HepG2 (cell line): ENCODE data around the gene ANKEF1. TPM values are rescaled to one million over a fixed set of nuclear protein-coding genes. Genes with fewer than 3 reads are reported as not detected.

Experiments used
- AGO2 ChIP-seq: fragments of 200-400 bp; formaldehyde crosslinking; optimal IDR thresholded peaks from 2 replicates; pipeline ENCODE3; 2017; ENCODE audit warnings: mild to moderate bottlenecking, low read depth, low read length, moderate library complexity
- ATF6 ChIP-seq: sonication (generic); formaldehyde crosslinking; conservative IDR thresholded peaks from 2 replicates; pipeline ENCODE4 v1.4.0; 2020; ENCODE audit warnings: missing genetic modification reagents
- E2F5 ChIP-seq: sonication (generic); formaldehyde crosslinking; conservative IDR thresholded peaks from 2 replicates; pipeline ENCODE4 v1.4.0; 2020; ENCODE audit warnings: missing genetic modification reagents
- MLLT10 ChIP-seq: sonication (generic); formaldehyde crosslinking; IDR thresholded peaks from 2 replicates; pipeline ENCODE4 v1.4.0; 2020; ENCODE audit warnings: missing genetic modification reagents
- MYNN ChIP-seq: sonication (generic); formaldehyde crosslinking; IDR thresholded peaks from 2 replicates; pipeline ENCODE4 v1.4.0; 2020; ENCODE audit warnings: mild to moderate bottlenecking, low read depth, missing genetic modification reagents
- NFYC ChIP-seq: IDR thresholded peaks from 2 replicates; pipeline ENCODE4 v1.6.1; 2016; ENCODE audit warnings: missing genetic modification reagents, missing compliant biosample characterization
- PRDM10 ChIP-seq: sonication (generic); formaldehyde crosslinking; IDR thresholded peaks from 2 replicates; pipeline ENCODE4 v1.4.0; 2020; ENCODE audit warnings: low read depth, missing genetic modification reagents
- PRDM4 ChIP-seq: sonication (generic); formaldehyde crosslinking; IDR thresholded peaks from 2 replicates; pipeline ENCODE4 v1.9.0; 2021; ENCODE audit warnings: missing genetic modification reagents, borderline replicate concordance
- TAF1 ChIP-seq: sonication (generic); formaldehyde crosslinking; IDR thresholded peaks from 2 replicates; pipeline ENCODE4 v1.4.0; 2020; ENCODE audit warnings: missing genetic modification reagents
- ZNF317 ChIP-seq: sonication (generic); formaldehyde crosslinking; IDR thresholded peaks from 2 replicates; pipeline ENCODE4 v1.5.0; 2020; ENCODE audit warnings: mild to moderate bottlenecking, missing genetic modification reagents
- ZNF446 ChIP-seq: sonication (generic); formaldehyde crosslinking; IDR thresholded peaks from 2 replicates; pipeline ENCODE4 v1.5.0; 2020; ENCODE audit warnings: mild to moderate bottlenecking, missing genetic modification reagents
- ZNF652 ChIP-seq: IDR thresholded peaks from 2 replicates; pipeline ENCODE4 v1.6.1; 2016; ENCODE audit warnings: low read depth, borderline replicate concordance
- polyA plus RNA-seq, 8 experiments: library from polyadenylated mRNA; depleted of rRNA in 3 of 8; stranded (reverse) in 7 of 8; unstranded in 1 of 8; fragments of >200 nt; fragmentation: Illumina TruSeq in 4 of 8; extraction: Trizol in 4 of 8; gene quantifications; 2 replicates each; pipeline versions ENCODE4 v1.2.1 to v1.2.3, GENCODE V29; 2011 to 2016; ENCODE audit warnings: low read depth in 4 of 8, missing spikeins in 1 of 8, mixed read lengths in 1 of 8; ENCODE audit not compliant: insufficient read depth in 1 of 8
- total RNA-seq, 5 experiments: library from RNA; depleted of rRNA; stranded (reverse); fragments of >200 nt; fragmentation: Illumina TruSeq; extraction: Trizol; gene quantifications; 2 replicates each; pipeline ENCODE4 v1.2.3, GENCODE V29; 2016; ENCODE audit warnings: low read depth in 1 of 5
- TF ChIP-seq, protein P1 (sequence below): sonication (generic); formaldehyde crosslinking; conservative IDR thresholded peaks from 2 replicates; pipeline ENCODE4 v1.8.0; 2022; ENCODE audit warnings: low read depth, missing genetic modification reagents
- TF ChIP-seq, protein P2 (sequence below): IDR thresholded peaks from 2 replicates; pipeline ENCODE4 v1.6.1; 2016

The ANKEF1 gene
- total and polyA plus RNA-seq, 2 of the 13 experiments (the other 11 are each of a cell fraction or from before 2014, with no cell fraction given): 3.1 to 8.6 TPM

DNA sequence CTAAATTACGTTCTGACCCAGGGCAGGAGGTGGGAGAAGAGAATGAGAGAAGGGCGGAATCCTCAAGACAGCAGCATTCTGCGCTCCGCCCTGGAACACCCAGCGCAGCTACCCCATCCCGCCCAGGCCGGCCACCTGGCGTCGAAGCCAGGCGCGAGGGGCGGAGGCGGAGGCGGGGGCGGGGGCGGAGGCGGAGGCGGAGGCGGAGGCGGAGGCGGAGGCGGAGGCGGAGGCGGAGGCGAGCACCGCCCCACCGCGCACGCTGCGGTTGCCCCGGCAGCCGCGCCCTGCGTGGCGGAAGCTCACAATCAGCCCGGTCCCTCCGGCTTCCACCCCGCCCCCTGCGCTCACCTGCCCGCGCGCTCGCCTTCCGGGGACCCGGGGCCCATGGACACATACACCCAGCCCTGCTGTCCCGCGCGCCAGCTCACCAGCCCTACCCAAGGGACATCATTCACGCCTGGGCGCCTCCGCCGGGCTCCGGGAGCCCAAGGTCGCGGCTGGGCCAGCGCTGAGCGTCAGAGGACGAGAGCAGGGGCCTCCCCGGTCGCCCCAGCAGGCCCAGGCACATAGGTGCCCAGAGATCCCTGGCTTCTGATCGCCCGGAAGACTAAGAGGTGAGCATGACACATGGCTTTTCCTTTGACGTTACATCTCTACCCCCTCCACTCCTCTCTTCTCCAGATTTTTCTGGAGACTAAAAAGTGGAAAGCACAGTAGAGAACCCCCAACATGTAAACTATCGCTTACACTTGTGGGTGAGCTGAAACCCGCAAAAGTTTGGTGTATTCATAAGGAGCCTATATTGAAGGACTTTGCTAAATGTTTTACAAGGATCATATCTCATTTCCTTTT is at the start of gene ANKEF1 (continued):
- TF ChIP-seq, protein P1, sequence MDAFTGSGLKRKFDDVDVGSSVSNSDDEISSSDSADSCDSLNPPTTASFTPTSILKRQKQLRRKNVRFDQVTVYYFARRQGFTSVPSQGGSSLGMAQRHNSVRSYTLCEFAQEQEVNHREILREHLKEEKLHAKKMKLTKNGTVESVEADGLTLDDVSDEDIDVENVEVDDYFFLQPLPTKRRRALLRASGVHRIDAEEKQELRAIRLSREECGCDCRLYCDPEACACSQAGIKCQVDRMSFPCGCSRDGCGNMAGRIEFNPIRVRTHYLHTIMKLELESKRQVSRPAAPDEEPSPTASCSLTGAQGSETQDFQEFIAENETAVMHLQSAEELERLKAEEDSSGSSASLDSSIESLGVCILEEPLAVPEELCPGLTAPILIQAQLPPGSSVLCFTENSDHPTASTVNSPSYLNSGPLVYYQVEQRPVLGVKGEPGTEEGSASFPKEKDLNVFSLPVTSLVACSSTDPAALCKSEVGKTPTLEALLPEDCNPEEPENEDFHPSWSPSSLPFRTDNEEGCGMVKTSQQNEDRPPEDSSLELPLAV (CRISPR knock-in tag): peak; percentile 28; the same call in 1 of the 2 replicates
- TF ChIP-seq TAF1 (CRISPR knock-in tag): peak; percentile 90
- TF ChIP-seq AGO2: no peak
- TF ChIP-seq ATF6 (CRISPR knock-in tag): no peak
- no peak for TF ChIP-seq ZNF652 (CRISPR knock-in tag)
- peak; percentile 56; the same call in 1 of the 2 replicates for TF ChIP-seq E2F5 (CRISPR knock-in tag)
- peak; percentile 56; the same call in 1 of the 2 replicates for TF ChIP-seq PRDM10 (CRISPR knock-in tag)
- peak; percentile 64; the same call in 1 of the 2 replicates for TF ChIP-seq ZNF317
- 0 out of 2 replicates have a peak, but pooled peaks have one; percentile 29 for TF ChIP-seq NFYC (CRISPR knock-in tag)
- TF ChIP-seq, protein P2, sequence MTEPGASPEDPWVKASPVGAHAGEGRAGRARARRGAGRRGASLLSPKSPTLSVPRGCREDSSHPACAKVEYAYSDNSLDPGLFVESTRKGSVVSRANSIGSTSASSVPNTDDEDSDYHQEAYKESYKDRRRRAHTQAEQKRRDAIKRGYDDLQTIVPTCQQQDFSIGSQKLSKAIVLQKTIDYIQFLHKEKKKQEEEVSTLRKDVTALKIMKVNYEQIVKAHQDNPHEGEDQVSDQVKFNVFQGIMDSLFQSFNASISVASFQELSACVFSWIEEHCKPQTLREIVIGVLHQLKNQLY (CRISPR knock-in tag): no peak; the same call in 1 of the 2 replicates
- 0 out of 2 replicates have a peak, but pooled peaks have one; percentile 36 for TF ChIP-seq PRDM4 (CRISPR knock-in tag)
- TF ChIP-seq MYNN (CRISPR knock-in tag): peak; percentile 67; the same call in 1 of the 2 replicates
- TF ChIP-seq MLLT10 (CRISPR knock-in tag): no peak
- TF ChIP-seq ZNF446: peak; percentile 65; the same call in 1 of the 2 replicates
